ENCODE data around the gene CYP4B1.
"Not testable (repeated sequence)": the region's sequence is repeated elsewhere in the genome, so short reads cannot be mapped to it uniquely, and the experiment has no call there.

Gene CYP4B1

DNA sequence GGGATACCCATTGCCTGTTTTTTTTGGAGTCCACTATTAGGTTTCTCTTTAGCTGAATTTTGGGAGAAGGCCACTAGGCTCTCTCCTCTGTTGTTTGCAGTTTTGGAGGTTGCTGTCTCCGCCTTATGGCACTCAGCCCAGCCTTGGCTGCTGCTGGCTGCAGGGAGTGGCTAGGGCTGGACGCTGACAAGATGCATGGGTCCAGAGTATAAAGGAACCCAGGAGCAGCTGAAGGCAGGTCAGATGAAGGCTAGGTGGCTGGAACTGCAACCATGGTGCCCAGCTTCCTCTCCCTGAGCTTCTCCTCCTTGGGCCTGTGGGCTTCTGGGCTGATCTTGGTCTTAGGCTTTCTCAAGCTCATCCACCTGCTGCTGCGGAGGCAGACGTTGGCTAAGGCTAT lies at the start of gene CYP4B1:
Gene CYP4B1, plus strand, starts transcription at position 237 of the 400 bp plus-strand sequence. Its CDS starts 36 bp downstream, at position 273.
- Mint-ChIP-seq H3K4me3 (no peak within 1 kb of the TSS), H3K27ac (no peak within 1 kb of the TSS), H3K4me1 (ENCODE audit: low read depth) (no peaks in the 10 kb centered on the region), H3K36me3 (ENCODE audit: low read depth) (no peaks in the 10 kb centered on the region), H3K9me3 (no peaks in the 10 kb centered on the region), H3K27me3 (ENCODE audit: low read depth) (peaks cover 8% of the 10 kb centered on the region)
- DNase-seq (ENCODE audit: low spot score) = no peak

DNA sequence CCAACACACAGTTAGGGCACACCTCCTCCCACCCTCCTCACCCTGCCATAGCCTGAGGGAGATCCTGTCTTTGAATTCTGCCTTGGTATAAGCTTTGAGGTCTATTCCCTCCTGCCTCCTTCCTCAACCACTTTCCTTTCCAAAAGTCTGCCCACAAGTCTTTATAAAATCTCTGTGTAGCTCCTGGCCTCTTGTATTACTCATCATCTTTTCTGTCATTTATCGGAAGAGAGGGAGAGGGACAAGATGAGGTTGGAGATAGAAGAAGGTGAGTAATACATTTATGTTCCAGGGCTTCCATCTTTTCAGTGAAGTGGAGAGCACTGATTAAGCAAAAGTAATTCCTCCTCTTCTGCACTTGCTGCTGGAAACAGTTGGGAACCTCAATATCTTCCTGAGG lies 49.4 kb upstream of the CYP4B1 start:
- Mint-ChIP-seq H3K27me3 (ENCODE audit: low read depth) (peaks cover 13% of the 10 kb centered on the region), H3K36me3 (ENCODE audit: low read depth) (no peaks in the 10 kb centered on the region), H3K9me3 (no peaks in the 10 kb centered on the region), H3K4me3 (no peak overlapping the region), H3K4me1 (ENCODE audit: low read depth) (no peaks in the 10 kb centered on the region), H3K27ac (no peak overlapping the region)
- DNase-seq (ENCODE audit: low spot score) = no peak

DNA sequence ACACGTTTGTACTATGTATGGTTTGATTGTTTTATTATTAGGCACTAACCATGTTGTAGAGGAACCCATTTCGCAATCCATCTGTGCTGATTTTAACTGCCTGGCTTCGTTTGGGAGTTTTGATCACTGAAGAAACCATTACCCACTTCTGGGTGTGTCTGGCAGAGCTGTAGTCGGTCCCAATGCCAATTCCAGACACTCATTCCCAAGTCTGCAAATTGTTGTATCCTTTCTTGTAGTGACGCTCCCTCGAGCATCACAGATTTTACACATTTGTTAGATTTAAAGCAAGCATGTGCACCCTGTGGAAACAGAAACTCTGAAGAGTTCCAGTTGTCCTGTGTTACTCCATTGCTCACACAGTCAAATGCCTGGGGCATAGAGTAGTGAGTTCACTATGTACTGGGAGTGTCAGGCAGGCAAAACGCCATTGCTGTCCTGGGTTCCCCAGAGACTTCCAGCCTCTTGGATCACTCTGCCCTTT lies 48.9 kb upstream of the CYP4B1 start:
- peaks cover 12% of the 10 kb centered on the region for H3K27me3 Mint-ChIP-seq (ENCODE audit: low read depth)

DNA sequence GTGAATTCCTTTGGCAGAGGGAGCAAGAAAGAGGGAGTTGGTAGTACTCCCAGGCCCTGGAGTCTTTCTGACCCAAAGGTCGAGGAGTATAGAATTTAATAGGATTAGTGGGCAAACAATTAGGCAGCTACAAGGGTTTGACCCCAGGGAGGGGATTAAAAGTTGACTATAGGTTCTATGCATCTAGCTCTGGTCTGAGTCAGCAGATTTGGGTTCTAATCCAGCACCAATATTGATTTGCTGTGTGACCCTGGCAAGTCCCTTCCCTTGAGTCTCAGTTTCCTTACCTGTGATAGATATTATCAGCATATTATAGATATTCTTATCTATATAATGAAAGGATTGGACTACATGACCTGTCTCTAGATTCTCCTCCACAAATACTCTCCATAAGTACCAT lies 44.9 kb upstream of the CYP4B1 start:
- H3K27ac Mint-ChIP-seq = no peak overlapping the region
- H3K4me3 Mint-ChIP-seq = no peak overlapping the region
- no peak for DNase-seq (ENCODE audit: low spot score)
- H3K4me1 Mint-ChIP-seq (ENCODE audit: low read depth) = no peaks in the 10 kb centered on the region
- peaks cover 15% of the 10 kb centered on the region for H3K27me3 Mint-ChIP-seq (ENCODE audit: low read depth)
- no peaks in the 10 kb centered on the region for H3K36me3 Mint-ChIP-seq (ENCODE audit: low read depth)
- H3K9me3 Mint-ChIP-seq = no peaks in the 10 kb centered on the region

More for the DNA sequence above, 48.9 kb upstream of the CYP4B1 start:
- Mint-ChIP-seq H3K4me1 (ENCODE audit: low read depth) (no peaks in the 10 kb centered on the region), H3K27ac (no peak overlapping the region), H3K36me3 (ENCODE audit: low read depth) (no peaks in the 10 kb centered on the region), H3K4me3 (no peak overlapping the region), H3K9me3 (no peaks in the 10 kb centered on the region)
- DNase-seq (ENCODE audit: low spot score) = no peak

DNA sequence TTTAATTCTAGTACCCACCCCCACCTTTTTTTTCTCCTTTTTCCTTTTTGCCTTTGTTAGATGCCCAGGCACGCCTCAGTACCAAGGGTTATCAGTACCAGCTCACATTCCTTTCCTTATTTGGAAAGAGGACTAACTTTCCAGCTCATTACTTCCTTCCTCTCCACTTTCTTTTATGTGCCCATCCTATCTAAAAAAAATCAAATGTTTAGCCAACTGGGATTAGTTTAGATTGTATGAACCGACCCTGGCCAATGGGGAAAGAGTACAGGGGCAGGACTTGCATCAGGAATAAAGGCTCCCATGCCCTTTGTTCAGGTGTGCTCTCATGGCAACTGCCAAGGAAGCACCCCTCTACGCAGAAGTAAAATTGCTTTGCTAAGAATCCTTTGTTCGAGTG lies 44.1 kb upstream of the CYP4B1 start:
- H3K27ac Mint-ChIP-seq; H3K36me3 Mint-ChIP-seq (ENCODE audit: low read depth): not testable (repeated sequence)

DNA sequence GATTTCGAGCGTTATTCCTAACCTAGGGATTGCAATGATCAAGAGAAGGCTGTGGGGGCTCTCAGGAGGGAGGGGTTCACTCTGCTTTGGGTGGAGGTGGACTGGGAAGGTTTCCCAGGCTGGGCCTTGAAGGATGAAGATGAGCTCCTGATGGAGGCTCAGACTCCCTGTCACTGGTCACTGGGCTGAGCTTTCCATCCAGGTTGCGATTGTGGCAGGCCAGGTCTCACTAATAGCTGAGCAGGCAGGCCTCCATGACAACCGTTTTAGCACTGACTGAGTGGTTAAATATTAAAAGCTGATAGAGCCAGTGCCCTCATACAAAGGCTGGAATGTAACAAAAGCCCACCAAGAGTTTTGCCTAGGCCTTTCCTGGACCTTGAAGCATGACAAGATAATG lies 43.7 kb upstream of the CYP4B1 start:
- H3K4me3 Mint-ChIP-seq = no peak overlapping the region
- no peaks in the 10 kb centered on the region for H3K36me3 Mint-ChIP-seq (ENCODE audit: low read depth)
- DNase-seq (ENCODE audit: low spot score) = no peak
- no peaks in the 10 kb centered on the region for H3K9me3 Mint-ChIP-seq
- no peaks in the 10 kb centered on the region for H3K4me1 Mint-ChIP-seq (ENCODE audit: low read depth)
- H3K27me3 Mint-ChIP-seq (ENCODE audit: low read depth) = peaks cover 17% of the 10 kb centered on the region
- H3K27ac Mint-ChIP-seq = no peak overlapping the region

More for the DNA sequence above, 44.1 kb upstream of the CYP4B1 start:
- DNase-seq (ENCODE audit: low spot score); H3K4me3 Mint-ChIP-seq; H3K4me1 Mint-ChIP-seq (ENCODE audit: low read depth); H3K9me3 Mint-ChIP-seq: not testable (repeated sequence)
- peaks cover 17% of the 10 kb centered on the region for H3K27me3 Mint-ChIP-seq (ENCODE audit: low read depth)

DNA sequence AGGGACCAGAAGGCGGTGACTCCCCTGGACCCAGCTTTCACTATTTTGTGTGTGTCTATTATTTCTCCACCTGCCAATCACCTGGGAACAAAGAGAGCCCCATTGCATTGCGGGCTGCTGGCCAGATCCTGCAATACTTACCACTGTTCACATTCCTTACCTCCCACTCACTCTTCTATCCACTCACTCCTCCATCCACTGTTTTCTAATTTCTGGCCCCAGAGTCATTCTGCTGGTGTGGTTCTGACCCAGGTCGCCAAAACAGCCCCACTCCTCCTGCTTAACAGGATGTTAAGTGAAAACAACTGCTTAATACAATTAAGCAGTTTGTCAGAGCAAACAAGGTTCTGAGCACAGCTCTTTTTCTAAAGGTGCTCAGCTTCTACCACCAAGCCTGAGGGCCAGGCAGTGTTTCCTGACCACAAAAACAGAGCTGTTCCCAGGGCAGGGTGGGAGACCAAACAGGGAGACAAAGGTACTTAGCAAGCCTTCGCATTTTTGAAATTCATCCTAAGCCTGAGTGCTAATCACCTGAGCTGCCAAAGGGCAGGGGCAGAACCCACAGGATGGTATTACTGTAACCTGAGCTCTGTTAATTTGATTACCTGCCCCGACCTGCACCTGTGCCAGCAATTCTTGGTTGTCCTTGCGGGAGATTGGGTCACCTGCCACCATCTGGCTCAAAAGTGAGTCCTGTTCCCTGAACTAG lies 41.4 kb upstream of the CYP4B1 start:
- Mint-ChIP-seq H3K27ac (no peak overlapping the region), H3K4me3 (no peak overlapping the region), H3K27me3 (ENCODE audit: low read depth) (peaks cover 26% of the 10 kb centered on the region), H3K9me3 (no peaks in the 10 kb centered on the region), H3K36me3 (ENCODE audit: low read depth) (no peaks in the 10 kb centered on the region), H3K4me1 (ENCODE audit: low read depth) (no peaks in the 10 kb centered on the region)
- no peak for DNase-seq (ENCODE audit: low spot score)

DNA sequence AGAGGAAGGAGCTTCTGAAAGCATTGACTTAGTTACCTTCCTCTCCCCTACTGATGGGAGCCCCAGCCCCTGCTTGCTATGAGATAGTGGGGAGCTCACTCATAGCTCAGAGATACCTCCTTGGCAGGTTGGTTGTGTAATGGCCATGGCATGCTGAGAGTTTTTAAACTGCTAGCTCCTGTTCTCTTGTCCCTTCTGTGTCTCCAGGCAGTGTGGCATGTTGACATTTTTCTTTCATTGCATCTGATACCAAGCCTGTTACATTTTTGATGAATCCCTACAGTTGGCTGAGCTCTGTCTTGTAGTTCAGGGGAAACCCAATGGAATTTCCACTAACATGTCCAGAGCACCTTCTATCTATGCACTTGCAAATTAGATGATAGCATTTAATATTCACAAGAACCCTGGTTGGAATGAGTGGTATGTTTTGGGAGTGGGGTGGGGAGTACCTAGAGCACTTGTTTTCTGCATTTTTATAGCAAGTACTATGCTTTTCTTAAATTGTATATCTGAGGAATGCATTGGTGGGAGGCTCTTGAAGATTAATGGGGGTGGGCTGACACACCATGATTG lies 40.8 kb upstream of the CYP4B1 start:
- no peaks in the 10 kb centered on the region for H3K4me1 Mint-ChIP-seq (ENCODE audit: low read depth)
- peaks cover 26% of the 10 kb centered on the region for H3K27me3 Mint-ChIP-seq (ENCODE audit: low read depth)

DNA sequence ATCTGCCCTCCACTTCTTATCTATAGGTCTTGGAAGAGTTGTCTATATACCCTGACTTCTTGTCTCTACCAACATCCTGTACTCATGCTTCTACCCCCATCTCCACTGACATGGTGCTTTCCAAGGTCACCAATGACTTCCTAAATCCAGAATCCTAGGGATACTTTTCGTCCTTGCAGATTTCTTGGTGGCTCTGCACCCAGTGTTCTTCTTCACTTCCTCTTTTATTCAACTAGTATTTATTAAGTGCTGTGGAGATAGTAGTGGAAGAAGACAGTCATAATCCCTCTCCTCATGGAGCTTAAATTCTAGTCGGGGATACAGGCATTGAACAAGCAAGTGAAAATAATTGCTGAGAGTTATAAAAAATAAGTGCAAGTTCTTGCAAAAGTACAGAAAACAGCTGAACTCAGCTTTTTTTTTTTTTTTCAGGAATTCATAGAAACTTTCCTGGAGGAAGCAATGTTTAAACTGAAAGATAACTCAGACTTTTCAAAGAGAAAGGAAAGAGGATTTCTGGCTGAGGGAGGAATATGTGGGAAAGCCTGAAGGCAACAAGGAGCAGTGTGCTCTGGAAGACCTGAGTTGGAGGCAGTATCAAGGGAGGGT lies 38.2 kb upstream of the CYP4B1 start:
- Mint-ChIP-seq H3K4me1 (ENCODE audit: low read depth) (no peaks in the 10 kb centered on the region), H3K36me3 (ENCODE audit: low read depth) (no peaks in the 10 kb centered on the region), H3K9me3 (no peaks in the 10 kb centered on the region), H3K27me3 (ENCODE audit: low read depth) (peaks cover 24% of the 10 kb centered on the region), H3K27ac (no peak overlapping the region), H3K4me3 (no peak overlapping the region)
- DNase-seq (ENCODE audit: low spot score) = no peak

More for the DNA sequence above, 40.8 kb upstream of the CYP4B1 start:
- no peaks in the 10 kb centered on the region for H3K9me3 Mint-ChIP-seq
- H3K36me3 Mint-ChIP-seq (ENCODE audit: low read depth) = no peaks in the 10 kb centered on the region
- H3K4me3 Mint-ChIP-seq = no peak overlapping the region
- no peak for DNase-seq (ENCODE audit: low spot score)
- H3K27ac Mint-ChIP-seq = no peak overlapping the region

DNA sequence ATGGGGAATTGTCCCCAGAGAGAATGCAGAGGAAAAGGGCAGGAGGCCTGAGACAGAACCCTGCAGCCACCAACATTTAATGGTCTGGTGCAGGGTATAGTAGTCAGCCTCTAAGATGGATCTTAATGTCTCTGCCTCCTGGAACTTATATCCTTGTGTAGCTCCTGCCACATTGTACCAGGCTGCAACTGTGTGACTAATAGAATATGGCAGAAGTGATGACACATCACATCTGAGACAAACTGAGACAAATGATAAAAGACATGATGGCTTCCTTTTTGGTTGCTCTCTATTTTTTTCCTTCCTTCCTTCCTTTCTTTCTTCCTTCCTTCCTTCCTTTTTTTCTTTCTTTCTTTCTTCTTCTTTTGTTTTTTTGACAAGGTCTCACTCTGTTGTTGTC lies 37.1 kb upstream of the CYP4B1 start:
- peaks cover 24% of the 10 kb centered on the region for H3K27me3 Mint-ChIP-seq (ENCODE audit: low read depth)
- H3K4me3 Mint-ChIP-seq = no peak overlapping the region
- no peak overlapping the region for H3K27ac Mint-ChIP-seq
- no peaks in the 10 kb centered on the region for H3K36me3 Mint-ChIP-seq (ENCODE audit: low read depth)
- DNase-seq (ENCODE audit: low spot score) = no peak
- H3K9me3 Mint-ChIP-seq = no peaks in the 10 kb centered on the region
- no peaks in the 10 kb centered on the region for H3K4me1 Mint-ChIP-seq (ENCODE audit: low read depth)

DNA sequence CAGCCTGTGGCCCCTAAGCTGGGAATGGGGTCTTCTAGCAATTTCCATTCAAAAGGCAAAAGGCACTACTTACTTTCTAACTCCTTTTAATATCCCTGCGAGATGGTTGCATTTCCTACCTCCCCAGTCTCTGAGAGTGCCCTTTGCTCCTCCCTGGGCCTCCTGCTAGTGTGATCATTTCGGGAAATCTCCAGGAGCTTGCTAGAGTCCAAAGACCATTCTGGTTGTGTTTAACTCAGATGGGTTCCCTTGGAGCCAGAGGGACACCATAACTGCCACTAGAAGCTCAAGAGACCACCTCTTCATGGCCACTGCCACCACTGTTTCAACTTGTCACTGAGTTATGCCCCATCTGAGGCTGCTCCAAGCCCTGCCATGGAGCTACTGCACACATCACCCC lies 34.4 kb upstream of the CYP4B1 start:
- H3K36me3 Mint-ChIP-seq (ENCODE audit: low read depth) = no peaks in the 10 kb centered on the region
- peaks cover 11% of the 10 kb centered on the region for H3K27me3 Mint-ChIP-seq (ENCODE audit: low read depth)
- peaks cover 10% of the 10 kb centered on the region for H3K9me3 Mint-ChIP-seq
- H3K4me3 Mint-ChIP-seq = no peak overlapping the region
- H3K4me1 Mint-ChIP-seq (ENCODE audit: low read depth) = no peaks in the 10 kb centered on the region
- DNase-seq (ENCODE audit: low spot score) = no peak
- no peak overlapping the region for H3K27ac Mint-ChIP-seq

DNA sequence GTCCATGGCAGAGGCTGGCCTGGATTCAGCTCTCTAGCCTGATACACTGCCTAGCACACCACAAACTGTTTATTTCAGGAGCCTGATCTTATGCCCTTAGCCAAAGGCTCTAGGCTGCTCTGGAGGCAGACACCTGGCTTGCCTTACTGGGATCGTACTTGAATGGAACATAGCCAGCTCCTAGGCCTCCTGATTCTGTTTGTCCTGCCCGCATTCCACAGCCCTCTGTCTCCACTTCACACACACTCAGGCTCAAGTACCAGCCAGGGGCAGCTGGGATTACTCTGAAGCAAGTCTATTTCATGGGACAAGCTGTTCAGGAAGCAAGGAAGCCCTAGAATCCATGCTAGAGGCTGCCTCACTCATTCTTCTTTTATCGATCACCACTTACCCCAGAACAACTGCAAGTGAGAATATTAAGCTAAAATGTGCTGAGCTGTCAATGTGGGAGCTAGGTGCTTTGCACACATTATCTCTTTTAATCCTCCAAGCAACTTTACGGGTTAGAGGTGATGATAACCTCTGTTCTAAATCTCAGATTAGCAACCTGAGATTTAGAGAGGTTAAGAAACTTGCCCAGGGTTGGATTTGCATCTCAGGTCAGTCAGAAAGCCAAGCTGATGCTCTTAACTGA lies 31.1 kb upstream of the CYP4B1 start:
- Mint-ChIP-seq H3K4me3 (no peak overlapping the region), H3K9me3 (peaks cover 23% of the 10 kb centered on the region), H3K27me3 (ENCODE audit: low read depth) (no peaks in the 10 kb centered on the region), H3K36me3 (ENCODE audit: low read depth) (no peaks in the 10 kb centered on the region), H3K27ac (no peak overlapping the region), H3K4me1 (ENCODE audit: low read depth) (no peaks in the 10 kb centered on the region)
- DNase-seq (ENCODE audit: low spot score) = no peak

DNA sequence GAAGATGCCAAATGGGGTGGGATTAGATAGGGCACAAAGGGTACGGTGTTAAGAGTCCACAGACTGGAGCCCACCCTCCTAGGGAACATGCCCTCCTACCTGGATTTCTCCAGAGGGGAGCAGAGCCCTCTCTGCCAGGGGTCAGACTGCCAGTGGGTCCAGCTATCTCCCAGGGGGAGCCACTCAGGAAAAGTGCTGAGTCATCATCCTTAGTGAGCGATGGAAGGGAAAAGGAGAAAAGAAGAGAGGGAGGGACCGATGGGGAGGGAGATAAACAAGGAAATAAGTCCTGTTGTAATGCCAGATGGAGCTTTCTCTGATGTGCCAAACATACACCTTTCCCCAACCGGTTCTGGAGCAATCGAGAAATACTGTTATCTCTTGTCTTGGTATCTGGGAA lies 30.4 kb upstream of the CYP4B1 start:
- Mint-ChIP-seq H3K4me3 (no peak overlapping the region), H3K9me3 (peaks cover 23% of the 10 kb centered on the region), H3K36me3 (ENCODE audit: low read depth) (no peaks in the 10 kb centered on the region), H3K27ac (no peak overlapping the region), H3K4me1 (ENCODE audit: low read depth) (no peaks in the 10 kb centered on the region), H3K27me3 (ENCODE audit: low read depth) (no peaks in the 10 kb centered on the region)
- no peak for DNase-seq (ENCODE audit: low spot score)

Measured in T-helper 2 cell treated with Interferon-gamma antibody and Interleukin-4, amounts not matched to agents 5 μg/mL and 100 μg/mL, for 36 hours (primary cell).